Endometrial microvascular endothelial cells (primary cell): ENCODE measurements around the gene SIN3B. TPM values are rescaled to one million over a fixed set of nuclear protein-coding genes. Genes with fewer than 3 reads are reported as not detected.
"Not testable (repeated sequence)": the region's sequence is repeated elsewhere in the genome, so short reads cannot be mapped to it uniquely, and the experiment has no call there.

Source experiments
- in situ Hi-C: cut with HindIII; loops from 2 replicates; pipeline ENCODE4 v1.10.0; 2017; ENCODE audit warnings: low sequenced_read_pairs, low pct_unique_long_range_greater_than_20kb; ENCODE audit errors: inconsistent ontology term
- total RNA-seq: library from RNA; depleted of rRNA; stranded (reverse); fragments of >200 nt; gene quantifications from one replicate; pipeline ENCODE4 v1.2.3, GENCODE V29; 2015; ENCODE audit errors: inconsistent ontology term

Gene SIN3B, protein sequence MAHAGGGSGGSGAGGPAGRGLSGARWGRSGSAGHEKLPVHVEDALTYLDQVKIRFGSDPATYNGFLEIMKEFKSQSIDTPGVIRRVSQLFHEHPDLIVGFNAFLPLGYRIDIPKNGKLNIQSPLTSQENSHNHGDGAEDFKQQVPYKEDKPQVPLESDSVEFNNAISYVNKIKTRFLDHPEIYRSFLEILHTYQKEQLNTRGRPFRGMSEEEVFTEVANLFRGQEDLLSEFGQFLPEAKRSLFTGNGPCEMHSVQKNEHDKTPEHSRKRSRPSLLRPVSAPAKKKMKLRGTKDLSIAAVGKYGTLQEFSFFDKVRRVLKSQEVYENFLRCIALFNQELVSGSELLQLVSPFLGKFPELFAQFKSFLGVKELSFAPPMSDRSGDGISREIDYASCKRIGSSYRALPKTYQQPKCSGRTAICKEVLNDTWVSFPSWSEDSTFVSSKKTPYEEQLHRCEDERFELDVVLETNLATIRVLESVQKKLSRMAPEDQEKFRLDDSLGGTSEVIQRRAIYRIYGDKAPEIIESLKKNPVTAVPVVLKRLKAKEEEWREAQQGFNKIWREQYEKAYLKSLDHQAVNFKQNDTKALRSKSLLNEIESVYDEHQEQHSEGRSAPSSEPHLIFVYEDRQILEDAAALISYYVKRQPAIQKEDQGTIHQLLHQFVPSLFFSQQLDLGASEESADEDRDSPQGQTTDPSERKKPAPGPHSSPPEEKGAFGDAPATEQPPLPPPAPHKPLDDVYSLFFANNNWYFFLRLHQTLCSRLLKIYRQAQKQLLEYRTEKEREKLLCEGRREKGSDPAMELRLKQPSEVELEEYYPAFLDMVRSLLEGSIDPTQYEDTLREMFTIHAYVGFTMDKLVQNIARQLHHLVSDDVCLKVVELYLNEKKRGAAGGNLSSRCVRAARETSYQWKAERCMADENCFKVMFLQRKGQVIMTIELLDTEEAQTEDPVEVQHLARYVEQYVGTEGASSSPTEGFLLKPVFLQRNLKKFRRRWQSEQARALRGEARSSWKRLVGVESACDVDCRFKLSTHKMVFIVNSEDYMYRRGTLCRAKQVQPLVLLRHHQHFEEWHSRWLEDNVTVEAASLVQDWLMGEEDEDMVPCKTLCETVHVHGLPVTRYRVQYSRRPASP
- total RNA-seq: 23.3 TPM

DNA sequence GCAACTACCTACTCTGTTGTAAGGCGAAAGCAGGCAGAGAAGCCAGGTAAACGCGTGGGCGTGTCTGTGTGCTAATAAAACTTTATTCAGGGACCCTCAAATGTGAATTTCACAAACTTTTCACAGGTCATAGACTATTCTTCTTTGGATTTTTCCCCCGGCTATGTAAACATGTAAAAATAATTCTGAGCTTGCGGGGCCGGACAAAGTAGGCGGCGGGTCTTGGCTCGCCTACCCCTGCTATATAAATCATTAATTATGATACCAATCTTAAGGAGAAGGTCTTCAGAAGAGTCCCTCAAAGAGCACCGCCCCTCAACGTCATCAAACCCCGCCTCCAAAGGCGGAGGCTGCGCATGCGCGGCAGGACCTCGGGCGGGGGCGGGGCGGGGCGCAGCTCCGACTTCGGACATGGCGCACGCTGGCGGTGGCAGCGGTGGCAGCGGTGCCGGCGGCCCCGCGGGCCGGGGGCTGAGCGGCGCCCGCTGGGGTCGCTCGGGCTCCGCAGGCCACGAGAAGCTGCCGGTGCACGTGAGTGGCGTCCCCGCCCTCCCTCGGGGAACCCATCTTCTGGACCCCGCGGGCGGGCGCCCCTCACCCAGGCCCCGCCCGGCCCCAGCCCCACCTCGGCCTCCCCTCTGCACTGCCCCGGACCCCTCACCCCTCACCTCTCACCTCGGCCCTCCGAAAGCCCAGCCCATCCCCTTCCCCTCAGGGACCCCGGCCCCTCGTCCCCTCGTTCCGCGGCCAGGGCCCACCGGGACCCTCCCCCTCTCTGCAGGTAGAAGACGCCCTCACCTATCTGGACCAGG, at the start of gene SIN3B:
SIN3B (plus strand) TSS at position 389 of the 812 bp plus-strand sequence; CDS start at position 412, 23 bp downstream.
- in situ Hi-C loops: no loop called here

DNA sequence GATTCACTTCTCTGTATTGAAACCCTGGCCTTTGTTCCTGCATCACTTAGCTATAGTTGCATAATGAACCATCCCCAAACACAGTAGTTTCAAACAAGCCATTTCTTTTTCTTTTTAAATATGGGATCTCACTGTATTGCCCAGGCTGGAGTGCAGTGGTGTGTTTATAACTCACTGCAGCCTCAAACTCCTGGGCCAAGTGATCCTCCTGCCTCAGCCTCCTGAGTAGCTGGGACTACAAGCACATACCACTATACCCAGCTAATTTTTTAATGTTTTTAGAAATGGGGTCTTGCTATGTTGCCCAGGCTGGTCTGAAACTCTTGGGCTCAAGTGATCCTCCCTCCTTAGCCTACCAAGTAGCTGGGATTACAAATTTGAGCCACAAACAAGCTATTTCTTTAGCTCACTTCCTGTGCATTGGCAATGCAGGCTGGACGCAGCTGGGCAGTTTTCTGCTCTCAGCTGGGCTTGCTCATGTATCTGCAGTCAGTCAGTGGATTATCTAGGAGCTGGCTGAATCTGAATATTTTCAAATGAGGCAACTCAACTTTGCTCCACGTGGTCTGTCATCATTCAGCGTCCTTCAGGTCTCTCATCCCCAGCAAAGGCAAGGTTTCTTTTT, 49.5 kb upstream of the SIN3B start:
- in situ Hi-C loops: no loop called here

DNA sequence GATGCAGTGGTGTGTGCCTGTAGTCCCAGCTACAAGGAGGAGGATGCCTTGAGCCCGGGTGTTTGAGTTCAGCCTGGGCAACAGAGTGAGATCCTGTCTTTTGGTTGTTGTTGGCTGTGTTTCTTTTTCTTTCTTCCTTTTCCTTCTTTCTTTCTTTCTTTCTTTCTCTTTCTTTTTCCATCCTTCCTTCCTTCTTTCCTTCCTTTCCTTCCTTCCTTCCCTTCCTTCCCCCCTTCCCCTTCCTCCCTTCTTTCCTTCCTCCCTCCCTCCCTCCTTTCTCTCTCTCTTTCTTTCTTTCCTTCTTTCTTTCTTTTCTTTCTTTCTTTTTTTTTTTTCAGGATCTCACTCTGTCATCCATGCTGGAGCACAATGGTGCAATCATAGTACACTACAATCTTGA, 46.5 kb upstream of the SIN3B start:
- in situ Hi-C loops: no loop called here

DNA sequence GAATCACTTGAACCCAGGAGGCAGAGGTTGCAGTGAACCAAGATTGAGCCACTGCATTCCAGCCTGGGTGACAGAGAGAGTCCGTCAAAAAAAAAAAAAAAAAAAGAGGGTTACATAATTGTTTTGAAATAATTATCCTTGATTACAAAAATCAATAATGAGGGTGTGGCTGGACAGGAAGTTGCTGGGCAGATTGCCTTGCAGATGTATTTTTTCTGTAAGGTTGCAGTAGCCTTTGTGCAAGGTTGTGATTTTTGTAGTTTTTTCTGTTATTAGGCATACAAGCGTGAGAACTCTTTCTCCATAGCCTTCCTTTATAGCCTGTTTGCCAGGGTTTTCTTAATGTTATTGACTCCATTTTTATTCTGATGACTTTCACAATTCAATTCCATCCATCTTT, 40.7 kb upstream of the SIN3B start:
- in situ Hi-C loops: no loop called here

DNA sequence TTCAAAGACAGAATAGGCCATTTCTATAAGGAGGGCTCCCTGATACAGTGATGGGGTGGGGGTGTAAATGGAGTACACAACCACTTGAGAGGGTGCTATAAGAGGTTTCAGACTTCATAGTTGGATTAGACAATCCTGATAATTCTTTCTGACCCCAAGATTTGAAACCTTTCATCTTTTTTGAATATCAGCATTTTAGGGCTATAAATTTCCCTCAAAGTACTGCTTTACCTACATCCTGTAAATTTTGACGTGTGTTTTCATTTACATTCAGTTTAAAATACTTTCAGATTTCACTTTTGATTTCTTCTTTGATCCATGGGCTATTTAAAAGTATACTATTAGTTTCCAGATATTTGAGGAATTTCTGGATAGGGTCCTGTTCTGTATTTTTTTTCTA, 40.0 kb upstream of the SIN3B start:
- in situ Hi-C loops: no loop called here

DNA sequence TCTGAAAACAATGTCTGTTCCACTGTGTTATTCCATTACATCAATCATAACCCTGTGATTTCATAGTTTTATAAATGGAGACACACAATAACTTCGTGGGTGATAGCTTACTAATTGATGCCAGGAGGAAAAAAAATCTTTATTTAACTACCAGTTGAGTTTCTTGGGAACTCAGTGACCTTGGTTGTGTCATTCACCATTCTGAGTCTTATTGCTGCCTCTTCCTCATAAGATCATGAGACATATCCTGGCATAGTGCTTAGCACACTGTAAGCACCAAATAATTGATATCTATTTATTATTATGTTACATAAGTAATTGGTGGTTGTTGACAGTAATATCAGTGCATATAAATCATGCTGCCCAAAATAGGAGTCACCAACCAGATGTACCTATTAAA, 39.1 kb upstream of the SIN3B start:
- in situ Hi-C loops: no loop called here

DNA sequence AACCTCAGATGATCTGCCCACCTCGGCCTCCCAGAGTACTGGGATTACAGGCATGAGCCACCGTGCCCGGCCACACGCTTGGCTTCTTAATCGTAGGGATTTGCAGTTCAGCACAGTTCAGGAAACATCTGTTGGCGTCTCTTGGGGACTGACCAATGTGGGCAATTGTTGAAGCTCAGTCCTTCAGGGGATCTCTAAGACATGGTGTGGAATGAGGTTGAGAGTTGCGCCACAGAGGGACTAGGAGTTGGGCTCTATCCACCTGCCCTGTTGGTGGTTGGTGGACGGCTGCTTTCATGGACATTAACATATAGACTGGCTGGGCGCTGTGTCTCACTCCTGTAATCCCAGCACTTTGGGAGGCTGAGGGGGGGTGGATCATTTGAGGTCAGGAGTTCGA, 37.3 kb upstream of the SIN3B start:
- in situ Hi-C loops: no loop called here

DNA sequence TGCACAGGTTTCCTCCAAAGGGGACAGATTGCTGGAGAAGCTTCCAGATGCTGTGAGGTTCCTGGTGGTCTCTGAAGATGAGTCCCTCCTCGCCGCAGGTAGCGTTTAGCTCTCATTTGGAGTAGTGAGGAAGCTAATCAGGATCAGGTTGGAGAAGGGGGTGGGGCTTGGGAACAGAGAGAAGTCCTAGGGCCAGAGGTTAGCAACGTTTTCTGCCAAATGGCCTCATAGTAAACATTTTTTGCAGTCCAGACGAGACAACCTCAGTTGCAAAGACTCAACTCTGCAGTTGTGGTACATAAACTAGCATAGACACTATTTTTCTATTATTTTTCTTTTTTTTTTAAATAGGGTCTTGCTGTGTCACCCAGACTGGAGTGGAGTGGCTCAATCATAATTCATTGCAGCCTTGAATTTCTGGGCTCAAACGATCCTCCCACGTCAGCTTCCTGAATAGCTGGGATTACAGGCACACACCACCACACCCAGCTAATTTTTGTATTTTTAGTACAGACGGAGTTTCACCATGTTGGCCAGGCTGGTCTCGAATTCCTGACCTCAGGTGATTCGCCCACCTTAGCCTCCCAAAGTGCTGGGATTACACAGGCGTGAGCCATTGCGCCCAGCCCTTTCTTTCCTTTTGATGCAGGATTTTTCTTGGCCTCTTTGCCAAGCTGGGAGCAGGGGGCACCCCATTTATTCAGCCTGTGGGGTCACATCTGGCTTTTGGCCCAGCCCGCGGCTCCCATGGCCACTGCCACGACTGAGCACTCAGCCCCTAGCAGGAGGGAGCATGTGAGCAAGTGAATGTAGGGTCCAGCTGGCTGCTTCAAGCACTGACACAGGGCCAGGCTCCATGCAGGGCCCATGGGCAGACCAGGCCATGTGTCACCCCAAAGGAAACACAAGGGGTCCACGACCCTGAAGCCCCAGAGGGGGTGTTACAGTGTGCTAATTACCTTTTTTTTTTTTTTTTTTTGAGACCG, 34.4 kb upstream of the SIN3B start:
- in situ Hi-C loops: no loop called here

DNA sequence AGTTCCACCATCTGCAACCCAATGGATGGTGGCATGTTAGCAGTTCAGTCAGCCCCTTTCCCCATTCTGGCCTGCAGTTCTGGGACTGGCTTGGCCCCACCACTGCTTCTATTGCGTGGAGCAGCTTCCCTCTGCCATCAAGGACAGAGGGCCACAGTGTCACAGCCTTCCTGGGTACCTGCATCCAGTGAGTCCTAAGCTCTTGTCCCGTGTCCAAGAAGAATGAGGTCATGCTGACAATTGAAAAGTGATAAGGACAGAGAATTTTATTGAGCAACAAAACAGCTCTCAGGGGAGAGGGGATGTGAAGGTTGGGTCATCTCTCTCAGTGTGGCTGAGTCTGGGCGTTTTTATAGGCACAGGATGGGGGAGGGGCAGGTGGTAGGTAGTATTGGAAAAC, 33.5 kb upstream of the SIN3B start:
- in situ Hi-C loops: no loop called here

DNA sequence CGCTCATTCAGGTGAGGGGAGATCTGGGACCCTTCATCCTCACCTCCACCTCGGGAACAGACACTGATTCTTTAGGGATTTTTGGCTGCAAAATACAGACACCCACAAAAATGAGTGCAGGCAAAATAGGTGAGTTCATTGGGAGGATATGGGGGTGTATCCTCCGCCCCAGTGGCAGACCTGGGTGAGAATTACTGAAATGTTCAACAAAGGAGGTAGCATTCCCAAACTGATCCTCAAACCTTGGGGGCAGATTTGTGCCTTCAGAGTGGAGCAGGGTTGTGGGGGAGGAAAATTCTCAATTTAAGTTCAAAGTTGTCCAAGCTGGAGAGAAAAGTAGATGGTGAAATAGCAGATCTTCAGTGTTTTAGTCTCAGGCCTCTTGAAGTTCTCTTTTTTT, 31.3 kb upstream of the SIN3B start:
- in situ Hi-C loops: no loop called here

DNA sequence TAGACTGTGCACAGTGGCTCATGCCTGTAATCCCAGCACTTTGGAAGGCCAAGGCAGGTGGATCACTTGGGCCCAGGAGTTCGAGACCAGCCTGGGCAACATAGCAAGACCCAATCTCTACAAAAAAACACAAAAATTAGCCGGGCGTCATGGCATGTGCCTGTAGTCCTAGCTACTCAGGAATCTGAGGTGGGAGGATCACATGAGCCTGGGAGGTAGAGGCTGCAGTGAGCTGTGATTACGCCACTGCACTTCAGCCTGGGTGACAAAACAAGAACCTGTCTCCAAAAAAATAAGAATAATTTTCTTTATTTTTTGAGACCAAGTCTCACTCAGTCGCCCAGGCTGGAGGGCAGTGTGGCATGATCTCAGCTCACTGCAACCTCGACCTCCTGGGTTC, 30.9 kb upstream of the SIN3B start:
- in situ Hi-C loops: not testable (repeated sequence)

DNA sequence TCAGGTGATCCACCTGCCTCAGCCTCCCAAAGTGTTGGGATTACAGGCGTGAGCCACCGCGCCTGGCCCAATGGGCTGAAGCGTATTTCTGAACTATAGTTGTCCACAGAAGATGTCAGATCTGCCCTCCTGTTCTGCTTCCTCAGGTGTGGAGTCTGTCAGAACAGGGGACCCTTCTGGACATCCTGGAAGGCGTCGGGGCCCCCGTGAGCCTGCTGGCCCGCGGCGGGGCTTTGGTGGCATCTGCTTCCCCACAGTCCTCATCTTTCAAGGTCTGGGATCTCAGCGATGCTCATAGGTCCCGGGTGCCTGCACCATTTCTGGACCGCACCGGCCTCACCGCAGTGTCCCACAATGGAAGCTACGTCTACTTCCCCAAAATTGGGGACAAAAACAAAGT, 29.5 kb upstream of the SIN3B start:
- in situ Hi-C loops: no loop called here

DNA sequence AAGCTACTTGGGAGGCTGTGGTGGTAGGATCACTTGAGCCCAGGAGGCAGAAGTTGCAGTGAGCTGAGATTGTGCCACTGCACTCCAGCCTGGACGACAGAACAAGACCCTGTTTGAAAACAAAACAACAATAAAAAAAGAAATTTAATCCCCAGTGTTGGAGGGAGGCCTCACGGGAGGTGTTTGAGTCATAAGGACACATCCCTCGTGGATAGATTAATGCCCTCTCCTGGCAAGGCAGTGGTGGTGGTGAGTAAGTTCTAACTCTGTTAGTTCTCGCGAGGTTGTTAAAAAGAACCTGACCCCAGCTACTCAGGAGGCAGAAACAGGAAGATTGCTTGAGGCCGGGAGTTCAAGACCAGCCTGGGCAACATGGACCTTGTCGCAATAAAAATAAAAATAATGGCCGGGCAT, 27.6 kb upstream of the SIN3B start:
- in situ Hi-C loops: no loop called here

DNA sequence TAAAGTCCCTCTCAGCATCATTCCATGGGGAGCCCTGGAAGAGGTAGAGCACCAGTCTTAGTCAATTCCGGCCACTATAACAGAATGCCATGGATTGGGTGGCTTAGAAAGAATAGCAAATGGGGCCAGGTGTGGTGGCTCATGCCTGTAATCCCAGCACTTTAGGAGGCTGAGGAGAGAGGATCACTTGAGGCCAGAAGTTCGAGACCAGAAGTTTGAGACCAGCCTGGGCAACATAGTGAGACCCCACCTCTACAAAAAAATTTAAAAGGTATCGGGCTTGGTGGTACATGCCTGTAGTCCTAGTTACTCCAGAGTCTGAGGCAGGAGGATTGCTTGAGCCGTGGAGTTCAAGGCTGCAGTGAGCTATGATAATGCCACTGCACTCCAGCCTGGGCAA, 25.0 kb upstream of the SIN3B start:
- in situ Hi-C loops: no loop called here

DNA sequence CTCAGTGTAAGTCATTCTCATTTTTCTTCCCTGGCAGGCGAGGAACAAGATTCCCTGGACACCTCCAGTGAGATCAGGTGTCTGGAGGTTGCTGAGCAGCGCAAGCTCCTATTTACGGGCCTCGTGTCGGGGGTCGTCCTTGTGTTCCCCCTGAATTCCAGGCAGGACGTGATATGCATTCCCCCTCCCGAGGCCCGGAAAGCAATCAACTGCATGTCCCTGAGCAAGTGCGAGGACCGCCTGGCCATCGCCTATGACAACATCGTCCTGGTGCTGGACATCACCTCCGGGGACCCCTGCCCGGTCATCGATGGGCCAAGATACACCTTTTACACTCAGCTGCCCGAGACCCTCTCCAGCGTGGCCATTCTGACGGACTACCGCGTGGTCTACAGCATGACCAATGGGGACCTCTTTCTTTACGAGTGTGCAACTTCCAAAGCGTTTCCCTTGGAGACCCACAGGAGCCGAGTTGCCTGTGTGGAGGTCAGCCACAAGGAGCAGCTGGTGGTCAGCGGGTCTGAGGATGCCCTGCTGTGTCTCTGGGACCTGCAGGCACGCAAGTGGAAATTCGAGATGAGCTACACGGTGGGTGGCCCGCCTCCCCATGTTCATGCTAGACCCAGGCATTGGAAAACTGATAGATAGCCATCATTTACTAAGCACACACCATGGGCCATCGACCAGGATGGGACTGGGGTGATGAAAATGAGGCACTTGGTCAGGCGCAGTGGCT, 21.5 kb upstream of the SIN3B start:
- in situ Hi-C loops: no loop called here

DNA sequence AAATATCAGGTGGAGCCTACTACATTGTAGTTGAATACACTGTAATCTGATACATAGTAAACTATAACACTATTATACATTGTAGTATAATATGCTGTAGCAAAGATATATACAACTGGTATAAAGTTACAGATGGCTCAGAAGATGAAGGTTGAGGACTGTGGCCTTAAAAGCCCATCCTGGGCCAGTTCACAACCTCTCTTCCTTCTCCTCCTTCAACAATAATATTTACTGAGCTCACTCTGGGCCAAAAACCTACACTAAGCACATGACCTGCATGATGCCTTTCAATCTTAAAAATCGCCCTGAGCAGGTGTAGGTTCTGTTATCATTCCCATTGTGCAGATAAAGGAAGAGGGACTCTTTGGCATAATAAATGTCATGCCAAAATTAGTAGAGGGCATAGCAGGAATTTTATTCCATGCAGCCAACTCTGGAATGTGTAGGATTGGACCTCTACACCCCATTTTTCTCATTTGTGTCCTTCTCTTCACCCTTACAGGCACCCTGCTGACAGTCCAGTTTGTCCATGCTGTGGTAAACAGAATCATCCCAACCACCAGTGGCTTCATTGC, 14.6 kb upstream of the SIN3B start:
- in situ Hi-C loops: no loop called here
